ENCODE results near the gene ARSG.

- TF ChIP-seq SYNCRIP (IDR thresholded peaks at IDR 0.05; ENCODE audit: insufficient read depth, low read depth, low read length) (no peak), BCL3 (CRISPR knock-in tag; IDR thresholded peaks at IDR 0.05) (no peak), ZBTB49 (CRISPR knock-in tag; IDR thresholded peaks at IDR 0.05; ENCODE audit: borderline replicate concordance) (no peak), HOXA9 (CRISPR knock-in tag; IDR thresholded peaks at IDR 0.05; ENCODE audit: borderline replicate concordance) (no peak), GLI4 (CRISPR knock-in tag; IDR thresholded peaks at IDR 0.05; ENCODE audit: borderline replicate concordance) (no peak), DR1 (CRISPR knock-in tag; IDR thresholded peaks at IDR 0.05) (no peak), BRF2 (CRISPR knock-in tag; IDR thresholded peaks at IDR 0.05) (no peak), ZNF232 (CRISPR knock-in tag; IDR thresholded peaks at IDR 0.05; ENCODE audit: borderline replicate concordance) (no peak), UBTF (CRISPR knock-in tag; IDR thresholded peaks at IDR 0.05) (no peak), SIN3B (IDR thresholded peaks at IDR 0.05; ENCODE audit: low read length) (no peak), NR0B2 (CRISPR knock-in tag; IDR thresholded peaks at IDR 0.05) (no peak)
- TF ChIP-seq, protein P1, sequence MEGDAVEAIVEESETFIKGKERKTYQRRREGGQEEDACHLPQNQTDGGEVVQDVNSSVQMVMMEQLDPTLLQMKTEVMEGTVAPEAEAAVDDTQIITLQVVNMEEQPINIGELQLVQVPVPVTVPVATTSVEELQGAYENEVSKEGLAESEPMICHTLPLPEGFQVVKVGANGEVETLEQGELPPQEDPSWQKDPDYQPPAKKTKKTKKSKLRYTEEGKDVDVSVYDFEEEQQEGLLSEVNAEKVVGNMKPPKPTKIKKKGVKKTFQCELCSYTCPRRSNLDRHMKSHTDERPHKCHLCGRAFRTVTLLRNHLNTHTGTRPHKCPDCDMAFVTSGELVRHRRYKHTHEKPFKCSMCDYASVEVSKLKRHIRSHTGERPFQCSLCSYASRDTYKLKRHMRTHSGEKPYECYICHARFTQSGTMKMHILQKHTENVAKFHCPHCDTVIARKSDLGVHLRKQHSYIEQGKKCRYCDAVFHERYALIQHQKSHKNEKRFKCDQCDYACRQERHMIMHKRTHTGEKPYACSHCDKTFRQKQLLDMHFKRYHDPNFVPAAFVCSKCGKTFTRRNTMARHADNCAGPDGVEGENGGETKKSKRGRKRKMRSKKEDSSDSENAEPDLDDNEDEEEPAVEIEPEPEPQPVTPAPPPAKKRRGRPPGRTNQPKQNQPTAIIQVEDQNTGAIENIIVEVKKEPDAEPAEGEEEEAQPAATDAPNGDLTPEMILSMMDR (CRISPR knock-in tag; IDR thresholded peaks at IDR 0.05): no peak
- TF ChIP-seq, protein P2, sequence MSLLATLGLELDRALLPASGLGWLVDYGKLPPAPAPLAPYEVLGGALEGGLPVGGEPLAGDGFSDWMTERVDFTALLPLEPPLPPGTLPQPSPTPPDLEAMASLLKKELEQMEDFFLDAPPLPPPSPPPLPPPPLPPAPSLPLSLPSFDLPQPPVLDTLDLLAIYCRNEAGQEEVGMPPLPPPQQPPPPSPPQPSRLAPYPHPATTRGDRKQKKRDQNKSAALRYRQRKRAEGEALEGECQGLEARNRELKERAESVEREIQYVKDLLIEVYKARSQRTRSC (CRISPR knock-in tag; IDR thresholded peaks at IDR 0.05; ENCODE audit: low read depth): no peak
- TF ChIP-seq, protein P3, sequence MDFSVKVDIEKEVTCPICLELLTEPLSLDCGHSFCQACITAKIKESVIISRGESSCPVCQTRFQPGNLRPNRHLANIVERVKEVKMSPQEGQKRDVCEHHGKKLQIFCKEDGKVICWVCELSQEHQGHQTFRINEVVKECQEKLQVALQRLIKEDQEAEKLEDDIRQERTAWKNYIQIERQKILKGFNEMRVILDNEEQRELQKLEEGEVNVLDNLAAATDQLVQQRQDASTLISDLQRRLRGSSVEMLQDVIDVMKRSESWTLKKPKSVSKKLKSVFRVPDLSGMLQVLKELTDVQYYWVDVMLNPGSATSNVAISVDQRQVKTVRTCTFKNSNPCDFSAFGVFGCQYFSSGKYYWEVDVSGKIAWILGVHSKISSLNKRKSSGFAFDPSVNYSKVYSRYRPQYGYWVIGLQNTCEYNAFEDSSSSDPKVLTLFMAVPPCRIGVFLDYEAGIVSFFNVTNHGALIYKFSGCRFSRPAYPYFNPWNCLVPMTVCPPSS (IDR thresholded peaks at IDR 0.05): no peak
These were observed 105.2 kb downstream of the ARSG start for GRCh38 chr17:68396226-68397107.
